GM23338 (cell line): ENCODE results near the gene KIAA1217. TPM values are rescaled to one million over a fixed set of nuclear protein-coding genes. Genes with fewer than 3 reads are reported as not detected.

Source experiments
- ATAC-seq: fragments of 200-7000 bp; cut with Tn5 transposase; 3 replicates; pipeline ENCODE4 v1.9.1; 2020
- DNase-seq: peaks from one replicate; pipeline ENCODE4 v3.0.0-alpha.2; 2015; ENCODE audit warnings: low spot score
- H2AFZ ChIP-seq: fragments of 200-600 bp; sonication (generic); 2 replicates; pipeline ENCODE4 v1.8.0; 2016; ENCODE audit warnings: antibody characterized with exemption, mild to moderate bottlenecking, moderate library complexity
- H3F3A ChIP-seq: fragments of 200-600 bp; sonication (generic); replicated peaks from 2 replicates; pipeline ENCODE4 v1.8.0; 2017; ENCODE audit warnings: antibody characterized with exemption, mixed run types, low read depth
- H3K27ac ChIP-seq: fragments of 200-600 bp; sonication (generic); 2 replicates; pipeline ENCODE4 v1.6.1; 2016; ENCODE audit warnings: low read depth
- H3K27me3 ChIP-seq: fragments of 200-600 bp; sonication (generic); 2 replicates; pipeline ENCODE4 v1.8.0; 2016; ENCODE audit warnings: mild to moderate bottlenecking, mixed run types, moderate library complexity; ENCODE audit not compliant: insufficient read depth
- H3K36me3 ChIP-seq: fragments of 200-600 bp; sonication (generic); 2 replicates; pipeline ENCODE4 v1.8.0; 2016; ENCODE audit warnings: mild to moderate bottlenecking; ENCODE audit not compliant: insufficient read depth
- H3K4me1 ChIP-seq: fragments of 200-600 bp; sonication (generic); 2 replicates; pipeline ENCODE4 v1.8.0; 2016; ENCODE audit warnings: mild to moderate bottlenecking, moderate library complexity; ENCODE audit not compliant: insufficient read depth
- H3K4me2 ChIP-seq: fragments of 200-600 bp; sonication (generic); 2 replicates; pipeline ENCODE4 v1.7.1; 2017; ENCODE audit warnings: mixed run types
- H3K4me3 ChIP-seq: fragments of 200-600 bp; sonication (generic); 2 replicates; pipeline ENCODE4 v1.6.1; 2016; ENCODE audit warnings: mixed run types
- H3K79me2 ChIP-seq: fragments of 200-600 bp; sonication (generic); replicated peaks from 2 replicates; pipeline ENCODE4 v1.8.0; 2017; ENCODE audit warnings: mild to moderate bottlenecking; ENCODE audit not compliant: insufficient read depth
- H3K9me2 ChIP-seq: fragments of 200-600 bp; sonication (generic); 2 replicates; pipeline ENCODE4 v1.8.0; 2017; ENCODE audit not compliant: insufficient read depth
- H4K20me1 ChIP-seq: fragments of 200-600 bp; sonication (generic); replicated peaks from 2 replicates; pipeline ENCODE4 v1.8.0; 2017; ENCODE audit warnings: mild to moderate bottlenecking; ENCODE audit not compliant: insufficient read depth
- H3K27ac Mint-ChIP-seq: 2 replicates; pipeline ENCODE4 v1.8.0; 2020; ENCODE audit warnings: inconsistent platforms, mild to moderate bottlenecking, moderate library complexity, mixed read lengths
- H3K27me3 Mint-ChIP-seq: 3 replicates; pipeline ENCODE4 v1.8.0; 2022; ENCODE audit warnings: low read depth, mild to moderate bottlenecking, moderate library complexity, mixed read lengths, inconsistent platforms; ENCODE audit not compliant: insufficient read depth, poor library complexity
- H3K36me3 Mint-ChIP-seq: 3 replicates; pipeline ENCODE4 v1.8.0; 2021; ENCODE audit warnings: low read depth, mild to moderate bottlenecking, inconsistent platforms, moderate library complexity, mixed read lengths
- H3K4me1 Mint-ChIP-seq: 3 replicates; pipeline ENCODE4 v1.8.0; 2020; ENCODE audit warnings: mild to moderate bottlenecking, inconsistent platforms, mixed read lengths
- H3K4me3 Mint-ChIP-seq: 3 replicates; pipeline ENCODE4 v1.8.0; 2021; ENCODE audit warnings: moderate library complexity, mild to moderate bottlenecking, inconsistent platforms, mixed read lengths
- H3K9me3 Mint-ChIP-seq: 3 replicates; pipeline ENCODE4 v1.8.0; 2020; ENCODE audit warnings: moderate library complexity, mild to moderate bottlenecking, inconsistent platforms, mixed read lengths
- CREB1 ChIP-seq: fragments of 250-450 bp; sonication (Bioruptor Pico); IDR thresholded peaks from 2 replicates; pipeline ENCODE4 v1.5.0; 2020; ENCODE audit warnings: low read depth, mild to moderate bottlenecking, moderate library complexity
- CTCF ChIP-seq, 2 experiments: fragments of 200-600 bp in 1 of 2; sonication (generic) in 1 of 2; conservative IDR thresholded peaks; 2 replicates each; pipeline versions ENCODE4 v1.5.1 to v1.6.1; 2016 to 2017; ENCODE audit warnings: antibody characterized with exemption in 2 of 2, low read depth in 2 of 2, mild to moderate bottlenecking in 2 of 2, moderate library complexity in 1 of 2
- ETS1 ChIP-seq: IDR thresholded peaks from 2 replicates; pipeline ENCODE4 v1.6.1; 2016; ENCODE audit warnings: antibody characterized with exemption
- EZH2 ChIP-seq: fragments of 200-600 bp; sonication (generic); IDR thresholded peaks from one replicate; pipeline ENCODE4 v1.8.0; 2017; ENCODE audit warnings: antibody characterized with exemption, mild to moderate bottlenecking, low read depth; ENCODE audit not compliant: unreplicated experiment
- EZH2phosphoT487 ChIP-seq: fragments of 200-600 bp; sonication (generic); IDR thresholded peaks from one replicate; pipeline ENCODE4 v1.8.1; 2018; ENCODE audit warnings: antibody characterized with exemption; ENCODE audit not compliant: unreplicated experiment
- JUNB ChIP-seq: IDR thresholded peaks from one replicate; pipeline ENCODE4 v1.6.1; 2016; ENCODE audit warnings: antibody characterized with exemption; ENCODE audit not compliant: unreplicated experiment
- NANOG ChIP-seq: IDR thresholded peaks from 2 replicates; pipeline ENCODE4 v1.6.1; 2016; ENCODE audit warnings: antibody characterized with exemption, borderline replicate concordance
- POLR2AphosphoS5 ChIP-seq: IDR thresholded peaks from 2 replicates; pipeline ENCODE4 v1.6.1; 2016; ENCODE audit warnings: antibody characterized with exemption, low read depth
- REST ChIP-seq: IDR thresholded peaks from one replicate; pipeline ENCODE4 v1.6.1; 2018; ENCODE audit warnings: antibody characterized with exemption; ENCODE audit not compliant: unreplicated experiment
- STAT1 ChIP-seq: IDR thresholded peaks from one replicate; pipeline ENCODE4 v1.6.1; 2016; ENCODE audit warnings: antibody characterized with exemption; ENCODE audit not compliant: unreplicated experiment
- ZNF114 ChIP-seq: fragments of 250-450 bp; sonication (Bioruptor Pico); IDR thresholded peaks from 2 replicates; pipeline ENCODE4 v1.5.0; 2020; ENCODE audit warnings: mild to moderate bottlenecking, moderate library complexity
- ZNF331 ChIP-seq: fragments of 250-450 bp; sonication (Bioruptor Pico); IDR thresholded peaks from 2 replicates; pipeline ENCODE4 v1.5.0; 2020; ENCODE audit warnings: low read depth, mild to moderate bottlenecking, moderate library complexity
- ZNF462 ChIP-seq: fragments of 250-450 bp; sonication (Bioruptor Pico); IDR thresholded peaks from 2 replicates; pipeline ENCODE4 v1.5.0; 2020; ENCODE audit warnings: mild to moderate bottlenecking, moderate library complexity
- polyA plus RNA-seq: library from polyadenylated mRNA; unstranded; fragments of >200 nt; fragmentation: Nextera tagmentation; extraction: Ambion mirVana; gene quantifications from 2 replicates; pipeline ENCODE4 v1.2.1, GENCODE V29; 2016
- total RNA-seq: library from RNA; depleted of rRNA; stranded (reverse); fragments of >200 nt; shearing (Covaris generic); gene quantifications from 2 replicates; pipeline ENCODE4 v1.2.3, GENCODE V29; 2014

Gene KIAA1217
- total and polyA plus RNA-seq, 2 experiments from 2014 or later = 6.4 to 9.1 TPM

GRCh38 chr10:24430591-24430990 lies 221.7 kb downstream of the KIAA1217 start:
- no peak overlapping the region for H3K4me3 ChIP-seq
- H3K79me2 ChIP-seq = no peaks in the 10 kb centered on the region
- ATAC-seq = no peak
- H2AFZ ChIP-seq = no peak overlapping the region
- no peaks in the 10 kb centered on the region for H3K36me3 ChIP-seq
- no peaks in the 10 kb centered on the region for H3K27me3 ChIP-seq
- H3K9me2 ChIP-seq = 0 out of 2 replicates have a peak, but pooled peaks cover 2% of the 10 kb centered on the region
- no peaks in the 10 kb centered on the region; the same call in 1 of the 2 replicates for H3K4me1 ChIP-seq
- H3K4me2 ChIP-seq = no peak overlapping the region
- H3F3A ChIP-seq = no peaks in the 10 kb centered on the region
- H4K20me1 ChIP-seq = no peaks in the 10 kb centered on the region
- no peak overlapping the region for H3K27ac ChIP-seq
- Mint-ChIP-seq H3K27me3 (no peaks in the 10 kb centered on the region), H3K4me3 (no peak overlapping the region), H3K9me3 (peaks cover 3% of the 10 kb centered on the region; the same call in 1 of the 3 replicates), H3K4me1 (peaks cover 17% of the 10 kb centered on the region), H3K36me3 (peaks cover 12% of the 10 kb centered on the region; the same call in 2 of the 3 replicates), H3K27ac (no peak overlapping the region)
- no peak for DNase-seq
- TF ChIP-seq CREB1 (CRISPR knock-in tag) (no peak), STAT1 (no peak), JUNB (no peak), ETS1 (no peak), REST (no peak), ZNF462 (CRISPR knock-in tag) (no peak), EZH2phosphoT487 (no peak), ZNF114 (CRISPR knock-in tag) (no peak), ZNF331 (CRISPR knock-in tag) (no peak), CTCF (conservative IDR thresholded peaks at IDR 0.05; ENCODE audit: low read depth in 2 of 2) (no peak), NANOG (no peak), POLR2AphosphoS5 (no peak), EZH2 (no peak)
